Hematopoietic multipotent progenitor cell treated with erythropoietin and hydrocortisone succinate and interleukin-3 and kit ligand, for 6 days (in vitro differentiated cells): ENCODE results near the gene PROCA1.
A peak's percentile ranks its signal among the peaks of the same experiment; 100 is the strongest.

Experiments used
- DNase-seq: peaks from one replicate; pipeline ENCODE4 v3.0.0-alpha.2; 2015

The PROCA1 gene

DNA sequence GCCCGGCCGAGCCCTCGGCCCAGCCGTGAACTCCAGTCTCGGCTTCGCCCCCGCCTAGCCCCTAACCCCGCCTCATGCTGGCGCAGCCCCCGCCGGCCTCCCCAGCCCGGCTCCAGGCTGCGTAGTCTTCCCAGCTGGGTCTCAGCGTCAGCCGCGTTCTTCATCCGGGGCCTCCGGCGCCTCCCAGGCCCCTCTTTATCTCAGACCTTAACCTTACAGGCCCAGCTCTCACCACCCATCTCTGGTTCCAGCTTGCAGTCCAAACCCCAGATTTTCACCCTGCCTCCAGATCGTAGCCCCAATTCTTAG is at the start of gene PROCA1:
Gene PROCA1 (minus strand): TSS at position 166 of the 309 bp plus-strand sequence. CDS start 228 bp downstream, outside the sequence.
- DNase-seq = peak; percentile 78

- peak; percentile 69 for DNase-seq
These were observed 49.2 kb upstream of the PROCA1 start for GRCh38 chr17:28760601-28761562.

DNA sequence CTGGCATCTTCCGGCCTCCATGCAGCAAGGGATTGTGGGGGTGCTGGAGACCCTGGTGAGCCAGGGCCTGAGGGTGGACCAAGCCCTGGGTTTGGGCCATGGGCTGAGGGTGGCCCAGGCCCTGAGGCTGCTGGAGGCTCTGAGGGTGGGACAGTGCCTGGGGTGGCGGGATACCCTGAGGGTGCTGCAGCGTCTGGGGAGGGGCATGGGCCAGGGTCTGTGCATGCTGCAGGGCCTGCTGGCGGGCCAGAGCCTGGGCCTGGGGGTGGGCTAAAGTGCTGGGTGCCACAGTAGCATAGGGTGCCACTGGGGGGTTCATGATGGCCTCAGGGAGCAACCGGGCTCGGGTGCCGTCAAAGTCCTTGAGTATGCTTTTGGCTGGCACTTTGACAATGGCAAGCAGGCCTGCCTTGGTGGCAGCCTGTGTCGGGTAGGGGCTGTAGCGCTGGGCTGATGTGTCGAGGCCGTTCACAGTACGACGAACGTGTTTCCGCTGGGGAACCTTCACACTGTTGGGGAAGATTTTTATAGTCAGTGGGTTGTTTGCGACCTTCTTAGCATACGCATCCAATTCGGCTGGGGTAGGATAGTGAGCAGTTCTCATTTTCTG is 47.7 kb upstream of the PROCA1 start:
- no peak for DNase-seq

DNA sequence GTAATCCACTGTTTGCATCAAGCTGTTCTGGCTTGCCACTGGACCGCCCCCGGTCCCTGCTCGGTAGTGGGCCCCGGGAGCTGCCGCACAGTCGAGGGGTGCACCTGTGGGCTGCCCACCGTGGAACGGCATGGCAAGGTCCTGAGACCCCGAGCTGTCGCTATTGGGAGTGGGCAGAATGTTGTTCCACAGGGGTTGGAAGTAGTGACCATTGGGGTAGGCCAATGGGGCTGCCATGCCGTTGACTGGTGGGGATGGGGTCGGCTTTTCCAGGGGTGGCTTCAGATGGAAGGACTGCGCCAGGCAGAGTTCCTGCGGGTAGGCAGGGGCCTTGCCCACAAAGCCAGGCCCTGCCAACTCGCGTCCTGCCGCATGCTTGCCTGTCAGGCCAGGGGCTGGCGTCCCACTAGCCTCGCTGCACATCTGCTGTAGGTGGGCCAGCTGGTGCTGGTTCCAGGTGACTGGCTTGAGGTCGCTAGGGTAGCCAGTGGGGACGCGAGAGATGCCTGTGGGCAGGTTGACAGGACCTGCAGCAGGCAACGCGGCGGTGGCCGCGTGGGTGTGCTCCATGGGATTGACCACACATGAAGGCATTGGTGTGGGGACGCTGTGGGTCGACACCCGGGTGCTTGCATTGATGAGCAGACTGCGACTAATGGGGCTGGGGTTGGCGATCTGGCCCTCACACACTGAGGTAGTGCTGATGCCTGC is 46.9 kb upstream of the PROCA1 start:
- no peak for DNase-seq

DNA sequence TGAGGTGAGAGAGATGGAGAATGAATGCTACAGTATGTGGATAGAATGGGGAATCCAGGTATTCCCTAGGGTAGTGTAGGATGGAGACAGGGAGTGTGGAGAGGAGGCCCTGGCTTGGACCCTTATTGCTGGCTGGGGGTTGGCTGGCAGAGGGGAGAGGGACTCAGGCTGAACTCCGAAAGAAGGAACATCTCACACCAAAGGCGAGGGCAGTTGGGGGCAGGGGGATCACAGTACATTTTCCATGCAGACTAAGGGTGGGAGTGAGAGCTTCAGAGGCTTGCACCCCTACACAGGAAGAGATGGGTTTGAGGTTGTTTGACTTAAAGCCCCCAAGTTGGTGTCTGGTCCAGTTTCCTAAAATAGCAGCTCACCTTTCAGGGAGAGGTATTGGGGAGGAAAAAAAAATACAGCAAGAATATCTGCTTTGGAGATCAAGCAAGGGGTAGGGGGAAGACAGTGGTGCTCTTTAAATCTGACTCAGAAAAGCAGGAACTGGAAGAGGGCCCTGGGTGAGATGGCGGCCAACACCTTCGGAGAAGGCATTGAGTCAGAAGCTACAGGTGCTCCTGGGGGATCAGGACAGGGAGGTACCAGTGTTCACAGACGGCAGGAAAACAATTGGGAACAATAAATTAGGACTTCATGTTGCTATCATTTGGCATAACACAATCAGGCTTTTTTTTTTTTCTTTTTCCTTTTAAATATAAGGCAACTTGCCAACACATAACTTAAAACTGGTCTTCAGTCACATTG is 44.5 kb upstream of the PROCA1 start:
- DNase-seq = no peak

- DNase-seq = no peak
These were observed 43.8 kb upstream of the PROCA1 start for GRCh38 chr17:28755486-28755885.

GRCh38 chr17:28751600-28752366 is 40.1 kb upstream of the PROCA1 start:
- DNase-seq = no peak

GRCh38 chr17:28750178-28751047 is 38.7 kb upstream of the PROCA1 start:
- peak; percentile 97 for DNase-seq

- no peak for DNase-seq
These were observed 38.0 kb upstream of the PROCA1 start for GRCh38 chr17:28749516-28750177.

DNA sequence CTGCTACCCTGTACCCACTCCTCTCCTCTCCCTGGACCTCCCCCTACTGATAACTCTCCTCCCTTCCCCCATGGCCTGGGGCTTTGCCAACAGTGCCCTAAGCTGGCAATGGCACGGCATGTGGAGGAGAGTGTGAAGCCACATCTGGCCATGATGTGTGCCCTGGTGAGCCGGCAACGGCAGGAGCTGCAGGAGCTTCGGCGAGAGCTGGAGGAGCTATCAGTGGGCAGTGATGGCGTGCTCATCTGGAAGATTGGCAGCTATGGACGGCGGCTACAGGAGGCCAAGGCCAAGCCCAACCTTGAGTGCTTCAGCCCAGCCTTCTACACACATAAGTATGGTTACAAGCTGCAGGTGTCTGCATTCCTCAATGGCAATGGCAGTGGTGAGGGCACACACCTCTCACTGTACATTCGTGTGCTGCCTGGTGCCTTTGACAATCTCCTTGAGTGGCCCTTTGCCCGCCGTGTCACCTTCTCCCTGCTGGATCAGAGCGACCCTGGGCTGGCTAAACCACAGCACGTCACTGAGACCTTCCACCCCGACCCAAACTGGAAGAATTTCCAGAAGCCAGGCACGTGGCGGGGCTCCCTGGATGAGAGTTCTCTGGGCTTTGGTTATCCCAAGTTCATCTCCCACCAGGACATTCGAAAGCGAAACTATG is 37.3 kb upstream of the PROCA1 start:
- no peak for DNase-seq

- DNase-seq = no peak
These were observed 36.4 kb upstream of the PROCA1 start for GRCh38 chr17:28747801-28748750.

- DNase-seq = no peak
These were observed 35.5 kb upstream of the PROCA1 start for GRCh38 chr17:28747051-28747691.

DNA sequence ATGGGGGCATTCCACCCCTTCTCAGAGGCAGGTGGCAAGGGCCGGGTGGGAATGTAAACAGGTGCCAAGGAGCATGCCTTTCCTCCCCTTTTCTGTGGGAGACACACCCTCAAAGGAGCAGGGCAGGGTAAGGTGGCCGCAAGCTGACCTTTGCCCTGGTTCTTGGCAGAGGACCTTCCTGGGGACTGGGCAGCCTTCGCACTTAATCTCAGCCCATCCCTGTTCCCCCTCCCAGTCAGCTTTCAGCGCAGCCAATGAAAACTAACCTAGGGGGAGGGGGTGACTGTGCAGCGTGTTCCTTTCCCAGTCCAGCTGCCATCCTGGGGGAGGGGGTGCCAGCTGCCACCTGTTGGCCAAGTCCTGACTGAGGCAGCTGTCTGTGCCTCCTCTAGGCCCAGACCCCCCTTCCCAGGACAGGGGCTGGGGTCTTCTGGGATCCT is 34.9 kb upstream of the PROCA1 start:
- no peak for DNase-seq

DNA sequence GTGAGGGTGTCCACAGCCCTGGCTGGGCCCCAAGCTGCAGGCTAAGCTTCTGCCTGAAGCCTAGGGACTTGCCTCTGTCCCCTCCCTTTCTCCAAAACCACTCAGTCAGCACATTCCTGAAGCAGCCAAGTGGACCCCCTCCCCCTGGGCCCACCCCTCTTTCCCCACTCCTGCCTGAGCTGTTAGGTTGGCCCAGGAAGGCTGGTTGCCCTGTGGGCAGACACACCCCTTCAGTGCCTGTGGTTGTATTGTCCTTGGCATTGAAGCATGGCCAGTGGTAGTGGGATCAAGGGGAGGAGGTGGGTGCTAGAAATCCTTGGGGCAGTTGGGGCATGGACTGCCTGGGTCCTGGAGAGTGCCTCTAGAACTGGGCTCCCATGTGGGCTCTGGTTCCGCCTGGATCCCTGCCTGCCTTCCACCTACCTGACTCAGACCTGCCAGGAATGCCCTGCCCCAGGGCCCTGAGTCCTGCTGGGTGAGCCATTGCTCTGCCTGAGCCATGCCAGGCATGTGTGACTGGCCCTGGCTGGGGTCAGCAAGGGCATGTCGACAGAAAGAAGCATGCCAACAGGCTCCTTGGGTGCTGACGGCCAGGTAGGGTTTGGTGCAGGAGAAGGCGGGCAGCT is 34.2 kb upstream of the PROCA1 start:
- no peak for DNase-seq

DNA sequence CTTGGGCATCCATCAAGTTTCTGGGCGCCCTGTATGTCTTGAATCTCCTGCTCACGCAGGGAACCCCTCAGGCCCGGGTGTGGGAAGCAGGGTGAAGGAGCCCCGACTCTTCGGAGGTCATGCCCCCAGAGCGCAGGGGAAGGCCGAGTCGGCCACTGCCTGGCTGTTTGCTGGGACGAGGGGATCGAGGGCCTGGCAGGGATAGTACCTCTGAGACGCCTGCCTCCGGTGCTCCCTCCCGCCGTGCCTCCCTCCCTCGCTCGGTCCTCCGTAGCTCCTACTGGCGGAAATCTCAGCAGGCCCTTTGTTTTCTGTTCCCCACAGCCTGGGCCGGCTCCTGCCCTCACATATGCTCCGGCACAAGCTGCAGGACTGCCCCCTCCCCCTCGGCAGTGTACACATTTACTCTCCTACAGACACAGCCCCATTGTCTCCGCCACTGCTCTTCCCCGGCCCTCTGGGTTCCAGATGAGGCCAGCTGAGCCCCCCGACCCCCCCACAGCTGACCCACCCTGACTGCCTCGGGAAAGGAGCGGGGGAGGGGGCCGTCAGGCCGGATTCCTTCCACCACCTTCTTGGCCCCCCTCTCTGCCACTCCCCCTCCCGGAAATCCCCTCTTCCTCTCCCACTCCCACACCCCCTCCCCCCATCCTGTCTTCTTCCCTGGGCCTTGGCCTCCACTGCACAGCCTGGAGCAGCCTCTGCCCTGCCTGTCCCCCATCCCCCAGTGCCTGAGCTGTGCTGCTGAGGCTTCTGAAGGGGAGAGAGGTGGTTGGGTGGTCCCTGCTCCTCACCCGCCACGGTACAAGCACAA is 33.5 kb upstream of the PROCA1 start:
- peak; percentile 49 for DNase-seq

DNA sequence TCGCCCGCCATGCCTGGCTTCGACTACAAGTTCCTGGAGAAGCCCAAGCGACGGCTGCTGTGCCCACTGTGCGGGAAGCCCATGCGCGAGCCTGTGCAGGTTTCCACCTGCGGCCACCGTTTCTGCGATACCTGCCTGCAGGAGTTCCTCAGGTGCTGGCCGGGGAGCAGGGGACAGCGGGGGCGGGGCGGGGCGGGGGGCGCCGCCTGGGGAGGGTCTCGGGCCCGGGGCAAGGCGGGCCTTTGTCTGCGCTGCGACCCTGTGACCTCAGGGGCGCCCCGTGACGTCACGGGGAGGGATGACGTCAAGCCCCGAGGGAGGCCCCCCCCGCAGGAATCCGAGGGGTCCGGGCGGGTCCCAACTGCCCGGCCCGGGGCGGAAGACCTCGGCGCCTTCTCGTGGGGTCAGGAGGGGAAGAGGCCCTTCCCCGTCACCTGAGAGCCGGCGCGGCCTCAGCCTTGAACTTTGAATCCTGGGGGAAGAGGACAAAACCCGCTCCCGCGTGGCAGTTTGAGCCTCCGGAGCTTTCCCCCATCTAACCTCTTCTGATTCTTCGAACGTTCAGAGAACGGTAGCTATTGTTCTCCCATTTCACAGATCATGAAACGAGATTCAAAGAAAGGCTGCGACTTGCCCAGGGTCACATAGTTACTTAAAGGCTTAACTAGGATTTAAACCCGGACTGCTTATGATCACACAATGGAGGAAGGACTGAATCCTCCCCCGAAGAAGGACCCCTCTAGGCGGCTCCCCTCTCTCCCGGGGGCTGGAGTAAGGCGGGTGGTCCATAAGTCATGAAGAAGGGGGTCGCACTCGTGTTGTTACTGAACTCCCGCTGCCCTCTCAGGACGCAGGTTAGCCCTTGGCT is 32.6 kb upstream of the PROCA1 start:
- peak; percentile 52 for DNase-seq
